K562 (cell line): ENCODE data around the gene BPIFB2. TPM values are rescaled to one million over a fixed set of nuclear protein-coding genes. Genes with fewer than 3 reads are reported as not detected.

Source experiments
- ATAC-seq: fragments of 200-7000 bp; cut with Tn5 transposase; 3 replicates; pipeline ENCODE4 v1.9.1; 2020; ENCODE audit warnings: moderate library complexity
- BruUV-seq: library from RNA; stranded (reverse); fragments of 400-500 nt; replicated peaks from 2 replicates; lab custom pipeline; 2021; lab: Mats Ljungman, UMichigan
- CTCF ChIA-PET: fragments of 300-600 bp; formaldehyde crosslinking; extraction: SDS; loops from one replicate; lab custom pipeline; 2021; ENCODE audit warnings: low intra/inter-chr PET ratio; lab: Yijun Ruan, JAX
- POLR2A ChIA-PET: fragments of 300-600, 350-650 bp; sonication (Branson Sonifier 250); formaldehyde crosslinking; extraction: SDS; loops from one replicate; lab custom pipeline; 2021; ENCODE audit warnings: antibody characterized with exemption, inconsistent platforms; lab: Yijun Ruan, JAX
- DNase-seq, 4 experiments: peaks; one replicate each; pipeline versions ENCODE4 v3.0.0 to v3.0.0-alpha.2; 2011 to 2018; ENCODE audit warnings: low spot score in 3 of 4, mixed read lengths in 3 of 4; ENCODE audit errors: extremely low read depth in 1 of 4
- FAIRE-seq: peaks from 2 replicates; lab custom pipeline; 2011; peaks lifted over from hg19 to GRCh38; lab: Jason Lieb, UNC
- H2AFZ ChIP-seq: 2 replicates; pipeline ENCODE4 v1.6.0; 2011; ENCODE audit warnings: low read depth, low read length, control low read depth, inconsistent platforms
- H3K27ac ChIP-seq: fragments of 200-600 bp; 3 replicates; pipeline ENCODE4 v1.8.0; 2011; ENCODE audit warnings: low read depth, mild to moderate bottlenecking, control low read depth, inconsistent platforms, low read length, moderate library complexity, mixed read lengths; ENCODE audit errors: extremely low read depth
- H3K27me3 ChIP-seq, 2 experiments: fragments of 300-600 bp in 1 of 2; 2 replicates in 1 of 2; 3 replicates in 1 of 2; pipeline versions ENCODE4 v1.6.0 to v1.8.0; 2011; ENCODE audit warnings: inconsistent platforms in 2 of 2, low read length in 2 of 2, mild to moderate bottlenecking in 1 of 2, mixed read lengths in 1 of 2, moderate library complexity in 1 of 2; ENCODE audit not compliant: control insufficient read depth in 2 of 2, insufficient read depth in 2 of 2
- H3K36me3 ChIP-seq: fragments of 300-600 bp; 3 replicates; pipeline ENCODE4 v1.8.0; 2011; ENCODE audit warnings: mild to moderate bottlenecking, low read length, inconsistent platforms; ENCODE audit not compliant: control insufficient read depth, insufficient read depth
- H3K4me1 ChIP-seq, 2 experiments: fragments of 200-600 bp in 1 of 2; replicated peaks in 1 of 2; 2 replicates in 1 of 2; 3 replicates in 1 of 2; pipeline versions ENCODE4 v1.5.1 to v1.8.0; 2011; ENCODE audit warnings: inconsistent platforms in 2 of 2, low read length in 2 of 2, mild to moderate bottlenecking in 1 of 2, mixed read lengths in 1 of 2, moderate library complexity in 1 of 2; ENCODE audit not compliant: control insufficient read depth in 2 of 2, insufficient read depth in 2 of 2
- H3K4me2 ChIP-seq: 2 replicates; pipeline ENCODE4 v1.6.1; 2011; ENCODE audit warnings: low read length, control low read depth, inconsistent platforms, mixed read lengths; ENCODE audit not compliant: insufficient read depth
- H3K4me3 ChIP-seq: fragments of 200-600 bp; sonication (generic), shearing (Covaris generic); 2 replicates; pipeline ENCODE4 v1.5.1; 2016; ENCODE audit warnings: control low read depth, inconsistent platforms
- H3K79me2 ChIP-seq: fragments of 200-600 bp; 3 replicates; pipeline ENCODE4 v1.8.0; 2011; ENCODE audit warnings: low read length, inconsistent platforms; ENCODE audit not compliant: control insufficient read depth, insufficient read depth
- H3K9ac ChIP-seq, 2 experiments: 2 replicates each; pipeline versions ENCODE4 v1.6.0 to v1.6.1; 2011; ENCODE audit warnings: low read depth in 2 of 2, low read length in 2 of 2, control low read depth in 1 of 2, inconsistent platforms in 1 of 2, mild to moderate bottlenecking in 1 of 2, mixed read lengths in 1 of 2; ENCODE audit not compliant: insufficient read depth in 1 of 2
- H3K9me1 ChIP-seq: one replicate; pipeline ENCODE4 v1.6.0; 2011; ENCODE audit warnings: inconsistent platforms, mild to moderate bottlenecking, low read length, moderate library complexity; ENCODE audit not compliant: control insufficient read depth, insufficient read depth
- H3K9me3 ChIP-seq: replicated peaks from 2 replicates; pipeline ENCODE4 v1.5.1; 2011; ENCODE audit warnings: low read depth, low read length, inconsistent platforms; ENCODE audit not compliant: control insufficient read depth, insufficient read depth
- H4K20me1 ChIP-seq: replicated peaks from 2 replicates; pipeline ENCODE4 v1.6.1; 2011; ENCODE audit warnings: low read length, inconsistent platforms, mixed read lengths; ENCODE audit not compliant: control insufficient read depth, insufficient read depth
- ADNP ChIP-seq: fragments of 200-800 bp; sonication (Bioruptor generic); IDR thresholded peaks from 2 replicates; pipeline ENCODE4 v1.6.1; 2016; ENCODE audit warnings: missing genetic modification characterization, missing compliant biosample characterization
- ARID2 ChIP-seq: fragments of 450-650 bp; IDR thresholded peaks from 2 replicates; pipeline ENCODE4 v1.6.1; 2017; ENCODE audit warnings: antibody characterized with exemption, mild to moderate bottlenecking
- CBX3 ChIP-seq, 2 experiments: IDR thresholded peaks; 1 replicate in 1 of 2; 2 replicates in 1 of 2; pipeline ENCODE4 v1.6.1; 2012; ENCODE audit warnings: inconsistent platforms in 2 of 2, low read length in 2 of 2, borderline replicate concordance in 1 of 2, control low read depth in 1 of 2
- DACH1 ChIP-seq: fragments of 450-650 bp; IDR thresholded peaks from 2 replicates; pipeline ENCODE4 v1.6.1; 2018; ENCODE audit not compliant: partially characterized antibody
- GABPB1 ChIP-seq: sonication (generic); formaldehyde crosslinking; IDR thresholded peaks from 2 replicates; pipeline ENCODE4 v1.8.0; 2022; ENCODE audit warnings: mild to moderate bottlenecking, missing genetic modification reagents
- NFIC ChIP-seq: fragments of 450-650 bp; IDR thresholded peaks from 2 replicates; pipeline ENCODE4 v1.6.1; 2017; ENCODE audit warnings: mild to moderate bottlenecking, inconsistent platforms
- PHB2 ChIP-seq: fragments of 450-650 bp; IDR thresholded peaks from 2 replicates; pipeline ENCODE4 v1.6.1; 2017; ENCODE audit warnings: low read depth
- POLR2H ChIP-seq: IDR thresholded peaks from 2 replicates; pipeline ENCODE4 v1.6.1; 2016; ENCODE audit warnings: missing genetic modification characterization, low read depth, mild to moderate bottlenecking, control low read depth, missing compliant biosample characterization, moderate library complexity
- SMAD4 ChIP-seq: fragments of 250-450 bp; sonication (Bioruptor Pico); conservative IDR thresholded peaks from 2 replicates; pipeline ENCODE4 v1.8.0; 2021; ENCODE audit warnings: inconsistent platforms, mild to moderate bottlenecking, moderate library complexity
- TEAD2 ChIP-seq: fragments of 450-650 bp; IDR thresholded peaks from 2 replicates; pipeline ENCODE4 v1.6.1; 2016; ENCODE audit warnings: missing genetic modification characterization, control low read depth, missing compliant biosample characterization
- YBX1 ChIP-seq: fragments of 450-650 bp; IDR thresholded peaks from 2 replicates; pipeline ENCODE4 v1.7.1; 2016; ENCODE audit warnings: mild to moderate bottlenecking
- ZFP36 ChIP-seq: fragments of 150-350 bp; IDR thresholded peaks from 2 replicates; pipeline ENCODE4 v1.6.1; 2018; ENCODE audit warnings: low read length, low read depth; ENCODE audit not compliant: partially characterized antibody
- ZNF175 ChIP-seq: fragments of 200-800 bp; sonication (Bioruptor generic); IDR thresholded peaks from 2 replicates; pipeline ENCODE4 v1.6.1; 2016; ENCODE audit warnings: low read depth, mild to moderate bottlenecking, missing genetic modification characterization, missing compliant biosample characterization
- ZNF274 ChIP-seq: IDR thresholded peaks from 2 replicates; pipeline ENCODE4 v1.6.1; 2011; ENCODE audit warnings: low read depth, mild to moderate bottlenecking, low read length, moderate library complexity, borderline replicate concordance
- ZNF41 ChIP-seq: fragments of 250-450 bp; sonication (Bioruptor Pico); conservative IDR thresholded peaks from 2 replicates; pipeline ENCODE4 v1.4.0; 2020; ENCODE audit warnings: mild to moderate bottlenecking
- ZNF518B ChIP-seq: fragments of 250-450 bp; sonication (Bioruptor Pico); IDR thresholded peaks from 2 replicates; pipeline ENCODE4 v1.5.0; 2021; ENCODE audit warnings: mild to moderate bottlenecking, moderate library complexity
- WGBS: fragments of 100-300 bp; shearing (Covaris generic); methylation state at CpG from one replicate; pipeline ENCODE4 v1.1.6; 2016; ENCODE audit warnings: low coverage, mixed read lengths; ENCODE audit not compliant: insufficient coverage; ENCODE audit errors: missing lambda C conversion rate; 5-methylcytosine and 5-hydroxymethylcytosine counted together
- in situ Hi-C: fragments of 300-500 bp; cut with MboI; formaldehyde crosslinking; loops from 4 replicates; pipeline ENCODE4 v1.15.0; 2018; ENCODE audit warnings: inconsistent platforms, mixed read lengths
- intact Hi-C: fragments of 100-400 bp; cut with micrococcal nuclease; formaldehyde crosslinking; loops from 2 replicates; pipeline ENCODE4 v1.14.2; 2022
- polyA plus RNA-seq, 8 experiments: library from polyadenylated mRNA; depleted of rRNA in 4 of 8; stranded (reverse) in 5 of 8; unstranded in 3 of 8; fragments of >200 nt; fragmentation: Nextera tagmentation in 2 of 8; fragmentation: Illumina TruSeq in 1 of 8; extraction: Ambion mirVana in 2 of 8; extraction: Trizol in 1 of 8; gene quantifications; 2 replicates each; pipeline versions ENCODE4 v1.2.1 to v1.2.3, GENCODE V29; 2011 to 2014; ENCODE audit warnings: inconsistent platforms in 1 of 8, missing spikeins in 1 of 8
- total RNA-seq, 7 experiments: library from RNA; depleted of rRNA in 6 of 7; stranded (reverse); fragments of >200 nt in 6 of 7; fragmentation: Illumina TruSeq in 2 of 7; extraction: Trizol in 2 of 7; gene quantifications; 2 replicates each; pipeline versions ENCODE4 v1.2.1 to v1.2.3, GENCODE V29; 2011 to 2021; ENCODE audit warnings: low replicate concordance in 1 of 7

The BPIFB2 gene
- total and polyA plus RNA-seq, 9 of the 15 experiments (the other 6 are each of a cell fraction or from before 2014, with no cell fraction given), result not detected

GRCh38 chr20:32982617-32983458 is 24.7 kb upstream of the BPIFB2 start:
- 0 out of 2 replicates have a peak, but pooled peaks cover 12% of the 10 kb centered on the region for H4K20me1 ChIP-seq
- intact Hi-C loops, result no loop called here
- in situ Hi-C loops, result no loop called here
- no peak overlapping the region for H2AFZ ChIP-seq
- DNase-seq (no peak), ATAC-seq (no peak), FAIRE-seq (no peak)
- no TSS peak for BruUV-seq
- H3K9ac ChIP-seq, result peak overlapping the region in 1 of 2 experiments; percentile 14; a peak in 1 of 4 replicates
- H3K27me3 ChIP-seq, result peaks cover 14 to 52% of the 10 kb centered on the region in 2 experiments; a peak in 4 of 5 replicates
- no peaks in the 10 kb centered on the region for H3K79me2 ChIP-seq
- WGBS, result 0% methylated on average over 10 of the region's 10 CpGs
- H3K4me1 ChIP-seq, result no peaks in the 10 kb centered on the region; a peak in 1 of 5 replicates
- POLR2A ChIA-PET, result interaction anchor here (0.7 to 0.9 kb wide), 2 partner anchors 9 to 481 kb away, joined by 3 to 4 read pairs; no protein-coding TSS in a partner anchor
- H3K27ac ChIP-seq, result no peak overlapping the region
- H3K9me1 ChIP-seq, result no peaks in the 10 kb centered on the region
- H3K36me3 ChIP-seq, result no peaks in the 10 kb centered on the region
- H3K9me3 ChIP-seq, result no peaks in the 10 kb centered on the region
- no peak overlapping the region for H3K4me3 ChIP-seq
- CTCF ChIA-PET, result no interaction called here
- no peak overlapping the region for H3K4me2 ChIP-seq
- TF ChIP-seq ZNF518B (CRISPR knock-in tag) (no peak), YBX1 (no peak), ADNP (tag) (peak; percentile 24; the same call in 1 of the 2 replicates), ZNF274 (no peak), ZNF41 (no peak), DACH1 (no peak), ZFP36 (peak; percentile 69), ZNF175 (CRISPR knock-in tag) (no peak), SMAD4 (CRISPR knock-in tag) (no peak), GABPB1 (CRISPR knock-in tag) (no peak), ARID2 (no peak), POLR2H (tag) (no peak), TEAD2 (no peak), PHB2 (no peak), NFIC (peak; percentile 86), CBX3 (IDR thresholded peaks at IDR 0.05; ENCODE audit: borderline replicate concordance in 1 of 2, low read length in 2 of 2) (no peak)
